GM18870 (cell line): ENCODE results near the gene CKM.
"Not testable (repeated sequence)": the region's sequence is repeated elsewhere in the genome, so short reads cannot be mapped to it uniquely, and the experiment has no call there.

Experiments used
- ATAC-seq: cut with Tn5 transposase; IDR thresholded peaks from one replicate; pipeline ENCODE4 v1.9.1; 2021; ENCODE audit warnings: moderate library complexity; ENCODE audit not compliant: unreplicated experiment

CKM gene

GRCh38 chr19:45349430-45349941, 26.8 kb upstream of the CKM start:
- no peak for ATAC-seq

- no peak for ATAC-seq
These were observed 26.4 kb upstream of the CKM start for GRCh38 chr19:45349126-45349415.

- no peak for ATAC-seq
These were observed 25.9 kb upstream of the CKM start for GRCh38 chr19:45348367-45349125.

GRCh38 chr19:45347570-45348366, 25.1 kb upstream of the CKM start:
- no peak for ATAC-seq

- ATAC-seq: no peak
These were observed 23.8 kb upstream of the CKM start for GRCh38 chr19:45346449-45346848.

GRCh38 chr19:45345506-45345860, 22.8 kb upstream of the CKM start:
- no peak for ATAC-seq

- ATAC-seq: no peak
These were observed 22.2 kb upstream of the CKM start for GRCh38 chr19:45344621-45345505.

GRCh38 chr19:45342911-45343310, 20.2 kb upstream of the CKM start:
- ATAC-seq: no peak

GRCh38 chr19:45340899-45341453, 18.3 kb upstream of the CKM start:
- no peak for ATAC-seq

- ATAC-seq: no peak
These were observed 17.7 kb upstream of the CKM start, which contains the start of gene KLC3 for GRCh38 chr19:45340232-45340898. KLC3 (plus strand) TSS chr19:45340750; CDS start chr19:45345542, 4,792 bp downstream.

GRCh38 chr19:45339629-45340028, 17.0 kb upstream of the CKM start:
- ATAC-seq: no peak

- no peak for ATAC-seq
These were observed 14.1 kb upstream of the CKM start for GRCh38 chr19:45336696-45337251.

GRCh38 chr19:45334881-45335280, 12.2 kb upstream of the CKM start:
- not testable (repeated sequence) for ATAC-seq

- ATAC-seq: no peak
These were observed 11.1 kb upstream of the CKM start for GRCh38 chr19:45333609-45334303.

- ATAC-seq: no peak
These were observed 8.7 kb upstream of the CKM start for GRCh38 chr19:45331411-45331810.

- ATAC-seq: no peak
These were observed 4.9 kb upstream of the CKM start for GRCh38 chr19:45327404-45328143.

- no peak for ATAC-seq
These were observed 1.8 kb upstream of the CKM start for GRCh38 chr19:45324349-45324907.

GRCh38 chr19:45323671-45324081, 1.0 kb upstream of the CKM start:
- no peak for ATAC-seq
